H1 (cell line): ENCODE results near the gene FAM72A. TPM values are rescaled to one million over a fixed set of nuclear protein-coding genes. Genes with fewer than 3 reads are reported as not detected.
"Not testable (repeated sequence)": the region's sequence is repeated elsewhere in the genome, so short reads cannot be mapped to it uniquely, and the experiment has no call there.

Experiments used
- CTCF ChIA-PET: fragments of 300-600 bp; sonication (Branson Sonifier 250); formaldehyde crosslinking; loops from one replicate; lab custom pipeline; 2021; ENCODE audit not compliant: partially characterized antibody; lab: Charles Lee
- POLR2A ChIA-PET: fragments of 300-600 bp; sonication (Branson Sonifier 250); formaldehyde crosslinking; loops from one replicate; lab custom pipeline; 2021; ENCODE audit warnings: inconsistent platforms; ENCODE audit not compliant: partially characterized antibody; lab: Charles Lee
- DNase-seq, 2 experiments: peaks; one replicate each; pipeline versions ENCODE4 v3.0.0 to v3.0.0-alpha.2; 2010 to 2022; ENCODE audit warnings: low spot score in 2 of 2, low read depth in 1 of 2, mixed read lengths in 1 of 2
- FAIRE-seq: peaks from 2 replicates; lab custom pipeline; 2011; peaks lifted over from hg19 to GRCh38; lab: Jason Lieb, UNC
- H2AFZ ChIP-seq: 2 replicates; pipeline ENCODE4 v1.8.1; 2012; ENCODE audit warnings: low read length, inconsistent platforms
- H2AK5ac ChIP-seq: 2 replicates; pipeline ENCODE4 v1.6.1; 2013; ENCODE audit warnings: low read depth, low read length
- H2BK120ac ChIP-seq: replicated peaks from 2 replicates; pipeline ENCODE3; 2013; ENCODE audit warnings: low read depth, low read length, inconsistent platforms
- H2BK12ac ChIP-seq: 2 replicates; pipeline ENCODE4 v1.6.1; 2013; ENCODE audit warnings: low read depth, low read length
- H2BK15ac ChIP-seq: 2 replicates; pipeline ENCODE4 v1.6.1; 2013; ENCODE audit warnings: low read length
- H2BK20ac ChIP-seq: 2 replicates; pipeline ENCODE4 v1.6.1; 2013; ENCODE audit warnings: low read length
- H2BK5ac ChIP-seq: 2 replicates; pipeline ENCODE4 v1.6.1; 2013; ENCODE audit warnings: low read depth, low read length
- H3K14ac ChIP-seq: 2 replicates; pipeline ENCODE4 v1.6.1; 2013; ENCODE audit warnings: inconsistent platforms; ENCODE audit not compliant: insufficient read length
- H3K18ac ChIP-seq: 2 replicates; pipeline ENCODE4 v1.6.1; 2013; ENCODE audit warnings: low read length; ENCODE audit errors: extremely low read depth
- H3K23ac ChIP-seq: 2 replicates; pipeline ENCODE4 v1.6.1; 2013; ENCODE audit warnings: inconsistent platforms; ENCODE audit not compliant: insufficient read length
- H3K23me2 ChIP-seq: 2 replicates; pipeline ENCODE4 v1.6.1; 2013; ENCODE audit warnings: low read depth, low read length
- H3K27ac ChIP-seq: 2 replicates; pipeline ENCODE4 v1.6.1; 2011; ENCODE audit warnings: low read depth, low read length, inconsistent platforms
- H3K27me3 ChIP-seq, 4 experiments: replicated peaks in 1 of 4; 1 replicate in 1 of 4; 2 replicates in 3 of 4; pipeline versions ENCODE4 v1.6.1 to v1.8.1; 2011 to 2013; ENCODE audit warnings: low read length in 3 of 4, mild to moderate bottlenecking in 3 of 4, inconsistent platforms in 2 of 4, mixed read lengths in 2 of 4, moderate library complexity in 1 of 4; ENCODE audit not compliant: control insufficient read depth in 3 of 4, insufficient read depth in 3 of 4; ENCODE audit errors: extremely low read depth in 1 of 4
- H3K36me3 ChIP-seq, 4 experiments: 2 replicates each; pipeline versions ENCODE4 v1.6.1 to v1.8.1; 2011 to 2013; ENCODE audit warnings: mild to moderate bottlenecking in 4 of 4, low read length in 3 of 4, moderate library complexity in 2 of 4, control low read depth in 1 of 4, inconsistent platforms in 1 of 4; ENCODE audit not compliant: insufficient read depth in 4 of 4, control insufficient read depth in 2 of 4
- H3K4ac ChIP-seq: replicated peaks from 2 replicates; pipeline ENCODE3; 2013; ENCODE audit warnings: low read length, low read depth, mixed read lengths, inconsistent platforms; ENCODE audit not compliant: insufficient read length
- H3K4me1 ChIP-seq, 4 experiments: replicated peaks in 1 of 4; 1 replicate in 1 of 4; 2 replicates in 3 of 4; pipeline versions ENCODE4 v1.6.1 to v1.8.1; 2011 to 2013; ENCODE audit warnings: low read length in 3 of 4, inconsistent platforms in 2 of 4, mixed read lengths in 1 of 4; ENCODE audit not compliant: insufficient read depth in 4 of 4, control insufficient read depth in 3 of 4
- H3K4me2 ChIP-seq, 2 experiments: 2 replicates each; pipeline versions ENCODE4 v1.6.1 to v1.8.1; 2011 to 2013; ENCODE audit warnings: low read depth in 2 of 2, low read length in 2 of 2, control low read depth in 1 of 2, inconsistent platforms in 1 of 2, mild to moderate bottlenecking in 1 of 2; ENCODE audit not compliant: insufficient read depth in 1 of 2
- H3K4me3 ChIP-seq, 4 experiments: fragments of 200-600, 300-600 bp in 1 of 4; sonication (generic), shearing (Covaris generic), sonication (Bioruptor Twin) in 1 of 4; 2 replicates each; pipeline versions ENCODE4 v1.5.1 to v1.8.1; 2011 to 2016; ENCODE audit warnings: low read length in 4 of 4, low read depth in 3 of 4, control low read depth in 2 of 4, inconsistent platforms in 2 of 4, mild to moderate bottlenecking in 2 of 4, mixed read lengths in 1 of 4, moderate library complexity in 1 of 4; ENCODE audit not compliant: insufficient read depth in 2 of 4; ENCODE audit errors: extremely low read depth in 1 of 4
- H3K56ac ChIP-seq: replicated peaks from 2 replicates; pipeline ENCODE3; 2013; ENCODE audit warnings: low read depth, mild to moderate bottlenecking, mixed read lengths, low read length, inconsistent platforms; ENCODE audit not compliant: insufficient read length
- H3K79me1 ChIP-seq: 2 replicates; pipeline ENCODE4 v1.6.1; 2013; ENCODE audit warnings: low read depth, low read length, control low read depth
- H3K79me2 ChIP-seq, 2 experiments: 2 replicates each; pipeline versions ENCODE4 v1.6.1 to v1.8.1; 2012 to 2013; ENCODE audit warnings: low read length in 2 of 2, mild to moderate bottlenecking in 2 of 2, inconsistent platforms in 1 of 2; ENCODE audit not compliant: insufficient read depth in 2 of 2, control insufficient read depth in 1 of 2
- H3K9ac ChIP-seq, 4 experiments: replicated peaks in 1 of 4; 1 replicate in 1 of 4; 2 replicates in 3 of 4; pipeline versions ENCODE4 v1.6.1 to v1.8.1; 2011 to 2013; ENCODE audit warnings: low read depth in 3 of 4, low read length in 3 of 4, control low read depth in 2 of 4, mild to moderate bottlenecking in 2 of 4, moderate library complexity in 2 of 4, inconsistent platforms in 1 of 4; ENCODE audit errors: extremely low read depth in 1 of 4
- H3K9me3 ChIP-seq, 2 experiments: 2 replicates each; pipeline versions ENCODE4 v1.6.1 to v1.8.1; 2012 to 2013; ENCODE audit warnings: mild to moderate bottlenecking in 2 of 2, moderate library complexity in 2 of 2, control low read depth in 1 of 2, inconsistent platforms in 1 of 2, low read depth in 1 of 2, low read length in 1 of 2, mixed read lengths in 1 of 2; ENCODE audit not compliant: insufficient read depth in 2 of 2
- H4K20me1 ChIP-seq, 2 experiments: replicated peaks in 1 of 2; 2 replicates each; pipeline versions ENCODE3 to v1.8.1; 2011 to 2013; ENCODE audit warnings: inconsistent platforms in 2 of 2, low read length in 2 of 2, mild to moderate bottlenecking in 1 of 2; ENCODE audit not compliant: insufficient read depth in 2 of 2, control insufficient read depth in 1 of 2
- H4K5ac ChIP-seq: 2 replicates; pipeline ENCODE4 v1.6.1; 2013; ENCODE audit warnings: low read length, low read depth, mixed read lengths, inconsistent platforms; ENCODE audit not compliant: insufficient read length
- H4K8ac ChIP-seq: 2 replicates; pipeline ENCODE4 v1.8.0; 2013; ENCODE audit warnings: mild to moderate bottlenecking, moderate library complexity, low read length, inconsistent platforms; ENCODE audit not compliant: insufficient read depth; ENCODE audit errors: extremely low read depth
- H4K91ac ChIP-seq: replicated peaks from 2 replicates; pipeline ENCODE3; 2013; ENCODE audit warnings: low read length, mixed read lengths, inconsistent platforms; ENCODE audit not compliant: insufficient read length
- WGBS, 2 experiments: shearing (Covaris generic) in 1 of 2; methylation state at CpG; one replicate each; pipeline versions ENCODE4 v1.1.6 to v1.1.7; 2013 to 2015; ENCODE audit warnings: low lambda C conversion rate in 2 of 2, mixed read lengths in 2 of 2, inconsistent platforms in 1 of 2, low coverage in 1 of 2, missing lambda C conversion rate in 1 of 2; ENCODE audit not compliant: insufficient replicate concordance in 2 of 2, insufficient coverage in 1 of 2, insufficient read length in 1 of 2; ENCODE audit errors: extremely low coverage in 1 of 2, missing lambda C conversion rate in 1 of 2; 5-methylcytosine and 5-hydroxymethylcytosine counted together
- polyA plus RNA-seq, 7 experiments: library from polyadenylated mRNA; depleted of rRNA in 3 of 7; stranded (reverse) in 5 of 7; unstranded in 2 of 7; fragments of >200 nt in 5 of 7; fragments of 200-250 nt in 2 of 7; gene quantifications; 1 replicate in 5 of 7; 2 replicates in 1 of 7; 4 replicates in 1 of 7; pipeline versions ENCODE4 v1.2.1 to v1.2.3, GENCODE V29; 2011 to 2013; ENCODE audit warnings: missing spikeins in 2 of 7, mixed read lengths in 2 of 7
- total RNA-seq: library from RNA; stranded (reverse); fragmentation: NEBNext Ultra II Directional; extraction: Animal tissue kit (Norgen Biotek cat#: 25700); gene quantifications from 2 replicates; pipeline ENCODE4 v1.2.1, GENCODE V29; 2021

The FAM72A gene
- total and polyA plus RNA-seq, 2 of the 8 experiments (the other 6 are each of a cell fraction or from before 2014, with no cell fraction given): 10.7 to 23.0 TPM

GRCh38 chr1:206186826-206187225 is 15.8 kb downstream of the FAM72A start:
- H3K4me1 ChIP-seq, H2BK15ac ChIP-seq, H3K79me1 ChIP-seq, H2BK20ac ChIP-seq, H3K4me3 ChIP-seq, H3K4me2 ChIP-seq, H3K27me3 ChIP-seq, H3K23ac ChIP-seq, H3K14ac ChIP-seq, H4K5ac ChIP-seq, H3K23me2 ChIP-seq, H2BK12ac ChIP-seq, H3K79me2 ChIP-seq, H2BK120ac ChIP-seq, POLR2A ChIA-PET, H3K4ac ChIP-seq, H3K27ac ChIP-seq, H3K9ac ChIP-seq, H4K91ac ChIP-seq, H4K20me1 ChIP-seq, DNase-seq, H2AFZ ChIP-seq, H2BK5ac ChIP-seq, FAIRE-seq, CTCF ChIA-PET, H3K36me3 ChIP-seq, H2AK5ac ChIP-seq, H3K56ac ChIP-seq, H3K9me3 ChIP-seq, H4K8ac ChIP-seq, H3K18ac ChIP-seq: not testable (repeated sequence)
- whole genome bisulfite sequencing, 2 experiments: 98% methylated on average over 2 of the region's 4 CpGs; no CpG with 5 or more reads in 1 of the 2 experiments

- WGBS, 2 experiments: no CpG with 5 or more reads among the region's 3 CpGs
- POLR2A ChIA-PET, H2BK15ac ChIP-seq: not testable (repeated sequence)
Measured at GRCh38 chr1:206185778-206186177, 16.9 kb downstream of the FAM72A start.

More at GRCh38 chr1:206185778-206186177, 16.9 kb downstream of the FAM72A start:
- H4K91ac ChIP-seq, H4K20me1 ChIP-seq, H2AFZ ChIP-seq, H3K4ac ChIP-seq, DNase-seq, H2BK20ac ChIP-seq, H3K23ac ChIP-seq, H3K27me3 ChIP-seq, H4K8ac ChIP-seq, H3K79me1 ChIP-seq, H3K4me2 ChIP-seq, H3K14ac ChIP-seq, H3K4me3 ChIP-seq, H3K9ac ChIP-seq, H3K36me3 ChIP-seq, H2BK5ac ChIP-seq, H3K18ac ChIP-seq, H2BK12ac ChIP-seq, H4K5ac ChIP-seq, H3K79me2 ChIP-seq, FAIRE-seq, H2AK5ac ChIP-seq, H3K56ac ChIP-seq, H3K4me1 ChIP-seq, H2BK120ac ChIP-seq, H3K27ac ChIP-seq, H3K9me3 ChIP-seq, H3K23me2 ChIP-seq, CTCF ChIA-PET: not testable (repeated sequence)
